HG03196 (cell line): ENCODE measurements around the gene SMAD9.

ENCODE experiments used
- ATAC-seq: cut with Tn5 transposase; IDR thresholded peaks from one replicate; pipeline ENCODE4 v1.9.1; 2021; ENCODE audit not compliant: unreplicated experiment

The SMAD9 gene

GRCh38 chr13:36919833-36920615 is at the start of gene SMAD9:
TSS of gene SMAD9 (minus strand) at chr13:36920238. CDS start at chr13:36879689, 40,549 bp downstream.
- ATAC-seq, result no peak

GRCh38 chr13:36966404-36966803 is 46.4 kb upstream of the SMAD9 start:
- no peak for ATAC-seq

GRCh38 chr13:36965767-36966166 is 45.7 kb upstream of the SMAD9 start:
- ATAC-seq, result no peak

DNA sequence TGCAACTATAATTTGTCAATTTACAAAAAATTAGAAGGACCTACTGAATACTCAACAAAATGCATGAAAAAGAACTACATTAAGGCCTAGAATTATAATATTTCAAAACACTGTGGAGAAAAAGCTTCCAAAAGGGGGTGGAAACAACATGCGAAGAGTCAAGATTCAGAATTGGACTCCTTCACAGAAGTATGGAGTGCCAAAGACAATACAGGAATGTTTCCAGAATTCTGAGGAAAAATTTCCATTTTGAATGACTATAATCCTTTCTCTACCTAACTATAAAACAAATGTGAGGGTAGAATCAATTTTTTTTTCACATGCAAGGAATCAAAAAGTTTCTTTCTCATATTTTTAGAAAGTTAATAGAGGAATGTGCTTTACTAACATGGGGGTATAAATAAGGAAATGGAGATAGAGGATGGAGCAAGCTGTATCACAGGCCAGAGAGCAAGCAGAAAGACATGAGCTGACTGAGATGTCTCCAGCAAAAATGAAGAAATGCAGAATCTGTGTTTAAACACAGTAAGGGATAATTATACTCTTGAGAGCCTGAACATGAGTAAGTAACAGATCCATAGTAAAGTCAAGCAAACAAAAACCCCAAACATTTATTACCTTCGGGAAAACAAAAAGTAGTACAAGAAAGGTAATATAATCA is 39.5 kb upstream of the SMAD9 start:
- no peak for ATAC-seq

GRCh38 chr13:36954542-36954941 is 34.5 kb upstream of the SMAD9 start:
- no peak for ATAC-seq

DNA sequence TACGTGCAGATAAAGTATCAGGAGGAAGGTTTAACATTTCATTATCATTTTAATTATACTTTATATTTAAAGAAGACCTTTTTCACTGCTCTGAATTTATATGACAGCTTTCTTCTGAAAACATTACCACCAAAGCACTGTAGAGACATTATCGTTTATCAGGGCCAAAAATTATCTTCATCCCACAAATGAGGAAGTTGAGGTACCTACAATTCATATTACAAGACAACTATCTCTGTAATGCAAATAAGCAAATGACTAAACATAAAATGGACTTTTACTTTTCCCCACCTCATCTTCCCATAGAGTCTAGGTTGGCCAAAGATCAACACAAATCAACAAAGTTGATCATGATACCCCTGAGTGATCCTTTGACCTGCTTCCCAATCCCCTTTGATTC is 30.9 kb upstream of the SMAD9 start:
- no peak for ATAC-seq

GRCh38 chr13:36950330-36950729 is 30.3 kb upstream of the SMAD9 start:
- ATAC-seq, result no peak

DNA sequence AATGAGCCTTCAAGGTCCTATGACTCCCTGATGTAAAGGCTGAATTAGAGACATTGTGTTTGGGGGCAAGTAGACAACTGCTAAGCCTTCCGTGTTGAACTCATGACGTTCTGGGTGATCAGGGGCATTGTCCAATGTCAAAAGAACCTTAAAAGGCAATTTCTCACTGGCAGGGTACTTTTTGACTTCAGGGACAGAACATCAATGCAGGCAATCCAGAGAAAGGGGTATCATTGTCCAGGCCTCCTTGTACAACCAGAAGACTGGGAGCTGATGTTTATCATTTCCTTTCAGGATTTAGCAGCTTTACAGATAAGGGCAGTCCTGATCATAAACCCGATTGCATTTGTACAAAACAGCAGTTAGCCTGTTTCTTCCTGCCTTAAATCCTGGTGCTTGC is 25.0 kb upstream of the SMAD9 start:
- ATAC-seq, result no peak

DNA sequence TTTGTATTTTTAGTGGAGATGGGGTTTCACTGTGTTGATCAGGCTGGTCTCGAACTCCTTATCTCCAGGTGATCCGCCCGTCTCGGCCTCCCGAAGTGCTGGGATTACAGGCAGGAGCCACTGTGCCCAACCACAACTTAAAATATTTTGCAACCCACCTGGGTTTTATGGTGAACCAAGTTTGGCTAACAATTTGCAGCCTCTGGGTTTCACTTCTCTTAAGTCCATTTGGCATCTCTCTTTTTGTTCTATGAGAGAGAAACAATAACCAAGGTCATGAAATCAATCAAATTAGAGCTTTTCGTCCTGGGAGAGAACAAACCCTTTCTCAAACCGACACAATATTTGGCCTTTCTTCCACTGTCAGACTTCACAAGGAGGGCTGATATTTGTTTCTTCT is 5.6 kb upstream of the SMAD9 start:
- no peak for ATAC-seq

GRCh38 chr13:36924001-36924400 is 4.0 kb upstream of the SMAD9 start:
- no peak for ATAC-seq

DNA sequence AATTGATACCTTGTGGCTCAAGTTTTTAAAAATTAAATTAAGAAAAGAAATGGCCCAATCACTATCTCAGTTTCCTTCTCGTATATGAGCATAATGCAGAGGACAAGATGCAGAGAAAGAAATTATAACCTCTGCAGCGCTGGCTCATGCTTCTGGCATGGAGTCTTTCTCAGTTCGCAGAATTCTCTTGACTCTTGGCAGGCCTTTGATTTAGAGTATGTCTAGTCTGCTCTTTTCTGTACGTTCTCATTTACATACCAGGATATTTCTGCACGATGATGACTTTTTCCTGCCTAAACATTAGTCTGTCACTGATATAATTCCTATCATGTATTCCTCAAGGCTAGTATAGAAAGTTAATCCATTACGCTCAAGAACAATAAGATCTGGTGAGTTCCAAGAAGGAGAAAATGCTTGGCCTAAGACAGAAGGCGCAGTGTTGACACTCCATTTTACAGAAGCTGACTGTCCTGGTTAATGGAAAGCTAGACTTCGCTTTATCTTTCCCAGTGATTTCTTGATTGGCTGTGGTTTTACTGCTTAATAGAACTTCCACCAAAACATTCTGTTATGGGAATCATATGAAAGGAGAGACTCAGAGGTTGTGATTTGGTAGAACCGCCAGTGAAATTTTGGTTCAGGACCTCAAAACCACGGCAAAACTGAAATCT is 1.7 kb upstream of the SMAD9 start:
- ATAC-seq, result no peak

DNA sequence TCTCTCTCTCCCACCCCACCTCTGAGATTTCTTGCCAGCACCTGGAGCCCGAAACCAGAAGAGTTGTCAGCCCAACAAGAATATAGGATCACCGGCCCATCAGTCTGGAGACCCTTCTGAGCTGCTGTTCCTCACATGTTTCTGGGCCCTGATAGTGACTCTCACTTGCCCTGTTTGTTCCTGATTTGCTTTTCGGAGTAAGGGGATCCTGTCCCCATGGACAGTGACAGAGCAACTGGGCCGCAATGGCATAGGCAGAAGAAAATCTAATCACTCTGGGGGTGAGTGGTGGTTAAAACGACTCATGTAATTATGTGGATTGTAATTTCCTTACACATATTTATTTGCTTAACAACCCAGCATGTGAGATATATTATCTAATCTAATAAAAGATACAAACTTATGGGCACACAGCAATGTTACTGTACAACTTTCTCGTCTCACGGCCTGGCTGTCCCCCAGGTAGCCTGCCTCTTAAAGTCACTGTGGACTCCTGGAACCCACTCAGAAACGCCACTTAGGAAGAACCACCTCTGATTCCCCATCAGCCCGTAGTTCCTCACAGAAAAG is 663 bp upstream of the SMAD9 start:
- no peak for ATAC-seq

DNA sequence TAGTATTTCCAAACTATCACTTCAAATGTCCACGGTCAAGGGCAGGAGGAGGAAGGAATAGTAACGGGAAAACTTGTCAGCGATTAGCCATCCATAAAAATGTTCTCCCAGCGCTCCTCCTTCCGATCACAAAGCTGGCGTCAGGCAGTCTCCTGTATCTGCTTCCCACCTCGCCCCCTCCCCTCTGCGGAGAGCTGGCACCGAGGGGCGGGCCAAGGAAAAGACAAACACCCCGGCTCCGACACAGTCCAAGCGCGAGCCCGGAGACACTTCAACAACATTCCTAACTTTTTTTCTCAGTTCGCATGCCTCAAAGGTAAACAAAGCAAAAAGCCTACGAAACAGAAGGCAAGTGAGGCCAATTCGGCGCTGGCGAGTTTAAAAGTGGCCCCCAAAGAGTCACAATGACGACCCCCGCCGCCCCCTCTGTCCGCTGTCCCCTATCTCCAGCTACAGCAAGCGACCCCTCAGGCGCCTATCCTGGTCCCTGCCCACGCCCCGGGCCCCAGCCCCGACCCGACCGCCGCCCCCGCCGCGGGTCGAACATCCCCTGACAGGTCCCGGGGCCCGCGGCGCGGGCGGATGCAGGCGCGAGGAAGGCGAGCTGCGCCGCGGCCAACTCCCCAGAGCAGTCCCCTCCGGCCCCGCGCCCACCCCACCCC is 736 bp downstream of the SMAD9 start:
- ATAC-seq, result no peak

- ATAC-seq, result no peak
Observed at GRCh38 chr13:36918246-36919131, 1.5 kb downstream of the SMAD9 start.

DNA sequence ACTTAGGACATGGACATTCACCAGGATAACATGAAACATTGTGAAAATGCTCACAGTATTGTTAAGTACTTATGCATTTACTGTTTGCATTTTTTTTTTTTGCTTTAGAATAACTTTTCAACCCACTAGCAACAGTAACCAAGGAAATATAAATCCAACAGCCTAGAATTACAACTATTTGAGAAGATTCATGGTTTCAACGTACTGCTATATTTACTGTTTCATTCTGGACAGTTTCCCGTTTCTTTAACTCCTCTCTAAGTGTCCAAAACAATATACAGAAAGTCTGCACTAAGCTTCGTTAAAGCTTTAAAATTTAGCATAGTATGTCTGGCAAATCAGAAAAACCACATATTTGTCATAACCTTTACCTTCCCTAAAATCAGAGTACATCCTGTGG is 2.7 kb downstream of the SMAD9 start:
- ATAC-seq, result no peak

- ATAC-seq, result no peak
Observed at GRCh38 chr13:36915896-36916640, 4.0 kb downstream of the SMAD9 start.

DNA sequence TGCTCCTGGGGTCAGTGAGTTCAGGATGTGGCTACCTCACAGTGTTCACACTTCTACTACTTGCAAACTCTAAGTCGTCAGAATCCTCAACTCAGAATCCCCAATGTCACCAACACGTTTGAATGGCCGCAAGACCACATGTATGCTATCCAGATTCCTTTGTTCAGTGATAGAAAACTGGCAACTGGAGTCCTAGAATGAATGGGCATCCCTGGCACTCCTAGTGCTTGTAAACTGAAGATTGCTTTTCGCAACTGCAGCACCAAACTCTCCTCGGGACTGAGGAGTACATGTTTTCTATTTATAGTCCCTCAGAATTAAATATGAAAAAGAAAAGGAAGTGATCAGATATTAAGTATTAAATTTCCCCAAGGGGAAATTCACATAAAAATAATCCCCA is 4.9 kb downstream of the SMAD9 start:
- no peak for ATAC-seq

- ATAC-seq, result no peak
Observed at GRCh38 chr13:36914648-36915047, 5.4 kb downstream of the SMAD9 start.

- no peak for ATAC-seq
Observed at GRCh38 chr13:36913463-36913862, 6.6 kb downstream of the SMAD9 start.

DNA sequence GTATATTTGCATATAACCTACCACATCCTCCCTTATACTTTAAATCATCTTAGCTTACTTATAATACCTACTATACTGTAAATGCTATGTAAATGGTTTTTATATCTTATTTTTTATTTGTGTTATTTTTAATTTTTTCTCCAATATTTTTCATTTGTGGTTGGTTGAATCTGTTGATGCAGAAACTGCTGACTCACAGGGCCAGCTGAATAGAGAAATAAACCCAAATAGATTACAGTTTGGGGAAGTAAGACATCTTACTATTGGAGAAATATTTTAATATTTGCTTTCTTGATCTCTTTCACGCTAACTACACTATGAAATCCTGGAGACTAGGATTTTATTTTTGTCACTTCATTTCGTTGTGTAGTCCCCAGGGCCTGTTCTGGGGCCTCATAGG is 7.1 kb downstream of the SMAD9 start:
- ATAC-seq, result no peak
